Measurements from ENCODE around the gene TRIL. TPM values are rescaled to one million over a fixed set of nuclear protein-coding genes. Genes with fewer than 3 reads are reported as not detected.

The TRIL gene
- total RNA-seq, 1 donor from 2014 or later: 2.3 TPM

GRCh38 chr7:28905464-28905863, 52.7 kb downstream of the TRIL start:
- intact Hi-C loops (cut with DNase I): no loop called here
- ATAC-seq (ENCODE audit: poor library complexity): no peak

GRCh38 chr7:28904578-28905048, 53.5 kb downstream of the TRIL start:
- intact Hi-C loops (cut with DNase I): no loop called here
- ATAC-seq (ENCODE audit: poor library complexity) (peak; percentile 53), DNase-seq (no peak)

More at GRCh38 chr7:28905464-28905863, 52.7 kb downstream of the TRIL start:
- no peak for DNase-seq

GRCh38 chr7:28903730-28904577, 54.2 kb downstream of the TRIL start:
- ATAC-seq (ENCODE audit: poor library complexity) (no peak), DNase-seq (no peak)
- intact Hi-C loops (cut with DNase I): no loop called here

Other genes starting within 250 kb of the TRIL start
- gene CPVL, start 188.2 kb upstream of the TRIL start, total RNA-seq: 37.5 TPM
- gene CHN2, start 236.4 kb upstream of the TRIL start, total RNA-seq: 17.7 TPM

Data from Right ventricle myocardium superior (tissue), 1 donor.